HG03378 (cell line): ENCODE measurements around the gene LRRC18.

Source experiments
- ATAC-seq: cut with Tn5 transposase; IDR thresholded peaks from one replicate; pipeline ENCODE4 v1.9.1; 2021; ENCODE audit warnings: mild to moderate bottlenecking, moderate library complexity; ENCODE audit not compliant: unreplicated experiment

LRRC18 gene

DNA sequence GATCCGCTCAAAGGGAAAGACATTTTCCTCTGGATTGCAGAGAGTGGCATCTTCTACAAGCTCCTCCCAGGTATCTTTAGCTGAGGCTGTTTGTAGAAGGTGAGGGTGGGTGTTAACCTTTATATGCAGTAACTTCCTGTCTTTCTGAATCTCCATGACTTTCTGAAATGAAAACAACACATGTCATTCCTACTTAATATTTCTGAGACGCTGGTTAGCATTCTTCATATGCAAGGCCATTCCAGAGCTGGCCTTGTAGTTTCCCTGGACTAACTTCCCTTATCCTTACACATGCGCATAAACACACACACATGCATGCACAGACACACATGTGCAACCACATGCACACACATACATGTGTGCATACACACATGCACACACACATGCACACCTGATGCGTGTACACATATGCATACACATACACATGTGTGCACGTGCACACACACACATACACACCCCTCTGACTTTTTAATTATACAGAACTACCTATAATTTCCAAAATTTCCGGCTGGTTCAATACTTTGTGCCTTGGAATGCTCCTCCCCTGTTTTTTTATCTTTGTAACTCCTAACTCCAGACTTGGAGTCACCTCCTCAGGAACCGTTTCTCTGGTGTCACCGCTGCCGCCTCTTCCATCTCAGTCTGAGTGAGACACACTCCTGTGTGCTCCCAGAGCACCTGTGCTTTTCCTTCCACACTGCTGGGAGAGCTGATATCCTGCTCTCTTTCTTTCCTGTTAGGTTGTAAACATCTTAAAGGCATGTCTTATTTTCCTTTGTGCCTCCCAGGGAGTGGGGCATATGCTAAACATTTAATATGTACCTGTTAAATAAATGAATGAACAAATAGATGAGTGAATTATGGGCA lies 55.2 kb downstream of the LRRC18 start:
- ATAC-seq, result no peak

DNA sequence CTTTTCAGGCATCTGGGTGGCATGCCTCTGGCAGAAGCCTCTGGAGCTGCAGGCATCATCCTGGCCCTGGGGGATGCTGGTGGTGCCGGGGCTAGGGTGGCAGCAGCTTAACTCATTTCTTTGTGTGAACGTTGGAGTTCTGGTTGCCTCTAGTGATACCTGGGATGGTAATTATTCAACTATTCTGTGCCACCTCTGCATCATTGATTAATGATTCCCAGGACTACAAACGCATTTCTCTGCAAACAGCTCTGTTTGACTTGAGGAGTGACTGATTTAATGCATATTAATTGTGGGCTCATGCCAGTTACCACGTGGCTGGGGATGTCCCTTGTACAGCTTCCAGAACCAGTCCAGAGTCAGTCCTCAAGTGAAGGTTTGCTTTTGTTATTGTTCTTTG lies 55.9 kb downstream of the LRRC18 start:
- no peak for ATAC-seq

GRCh38 chr10:48882881-48883280 lies 56.8 kb downstream of the LRRC18 start:
- ATAC-seq, result no peak

- no peak for ATAC-seq
Measured at GRCh38 chr10:48881937-48882336, 57.7 kb downstream of the LRRC18 start.

- ATAC-seq, result no peak
Measured at GRCh38 chr10:48880016-48880705, 59.5 kb downstream of the LRRC18 start.

DNA sequence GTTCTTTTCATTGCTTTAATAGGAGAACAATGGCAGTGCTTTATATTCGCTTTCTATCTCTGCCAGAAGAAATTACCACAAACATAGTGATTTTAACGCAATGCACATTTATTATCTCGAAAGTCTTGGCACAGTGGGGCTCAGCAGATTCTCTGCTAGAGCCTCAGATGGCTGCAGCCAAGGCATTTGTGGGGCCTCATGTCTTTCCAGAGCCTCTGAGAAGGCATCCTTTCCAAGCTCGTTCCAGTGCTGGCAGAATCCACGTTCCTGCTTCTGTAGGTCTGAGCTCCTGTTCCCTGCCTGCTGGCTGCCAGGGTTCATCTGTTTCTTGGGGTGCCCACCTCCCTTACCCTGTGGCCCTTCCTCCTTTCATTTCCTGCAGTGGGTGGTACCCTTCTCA lies 60.2 kb downstream of the LRRC18 start:
- no peak for ATAC-seq

GRCh38 chr10:48878091-48878490 lies 61.5 kb downstream of the LRRC18 start:
- no peak for ATAC-seq

DNA sequence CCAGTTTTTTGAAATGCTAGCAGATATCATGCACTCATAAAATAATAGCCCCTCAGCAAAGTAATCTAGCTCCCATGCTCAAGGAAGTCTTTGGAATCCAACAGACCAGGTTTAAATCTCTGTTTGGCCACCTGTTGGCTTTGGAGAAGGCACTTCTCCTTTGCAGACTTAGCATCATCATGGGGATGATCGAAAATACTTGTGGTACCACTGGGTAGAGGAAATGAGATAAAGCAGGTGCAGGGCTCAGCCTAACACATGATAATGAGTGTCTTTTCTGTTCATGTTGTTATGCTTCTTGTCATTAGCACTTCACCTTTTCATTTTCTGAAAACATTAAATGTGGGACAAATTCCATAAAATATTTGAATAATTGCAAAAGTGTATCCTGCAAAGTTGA lies 67.4 kb downstream of the LRRC18 start:
- ATAC-seq, result no peak
